HG02642 (cell line): ENCODE data around the gene SRGAP1.
"Not testable (repeated sequence)": the region's sequence is repeated elsewhere in the genome, so short reads cannot be mapped to it uniquely, and the experiment has no call there.

Experiments
- ATAC-seq: cut with Tn5 transposase; IDR thresholded peaks from one replicate; pipeline ENCODE4 v1.9.1; 2021; ENCODE audit warnings: mild to moderate bottlenecking; ENCODE audit not compliant: unreplicated experiment, poor library complexity

Gene SRGAP1

GRCh38 chr12:64027311-64027710, 182.8 kb downstream of the SRGAP1 start:
- no peak for ATAC-seq

GRCh38 chr12:64028541-64028940, 184.0 kb downstream of the SRGAP1 start:
- ATAC-seq: no peak

- ATAC-seq: no peak
Observed at GRCh38 chr12:64029013-64029857, 184.7 kb downstream of the SRGAP1 start.

GRCh38 chr12:64030155-64030554, 185.7 kb downstream of the SRGAP1 start:
- ATAC-seq: no peak

GRCh38 chr12:64034056-64034455, 189.6 kb downstream of the SRGAP1 start:
- ATAC-seq: not testable (repeated sequence)

GRCh38 chr12:64034901-64035576, 190.5 kb downstream of the SRGAP1 start:
- no peak for ATAC-seq

GRCh38 chr12:64036414-64036813, 191.9 kb downstream of the SRGAP1 start:
- ATAC-seq: no peak

GRCh38 chr12:64039281-64039871, 194.9 kb downstream of the SRGAP1 start:
- ATAC-seq: no peak

- no peak for ATAC-seq
Observed at GRCh38 chr12:64042911-64043310, 198.4 kb downstream of the SRGAP1 start.

GRCh38 chr12:64044191-64044590, 199.7 kb downstream of the SRGAP1 start:
- no peak for ATAC-seq

GRCh38 chr12:64051057-64051456, 206.6 kb downstream of the SRGAP1 start:
- ATAC-seq: no peak

GRCh38 chr12:64053117-64053516, 208.6 kb downstream of the SRGAP1 start:
- no peak for ATAC-seq

- no peak for ATAC-seq
Observed at GRCh38 chr12:64054079-64054520, 209.6 kb downstream of the SRGAP1 start.

- no peak for ATAC-seq
Observed at GRCh38 chr12:64056741-64057140, 212.2 kb downstream of the SRGAP1 start.

GRCh38 chr12:64057706-64058105, 213.2 kb downstream of the SRGAP1 start:
- ATAC-seq: no peak

- ATAC-seq: no peak
Observed at GRCh38 chr12:64058541-64059265, 214.2 kb downstream of the SRGAP1 start.

- ATAC-seq: no peak
Observed at GRCh38 chr12:64059685-64060084, 215.2 kb downstream of the SRGAP1 start.

- no peak for ATAC-seq
Observed at GRCh38 chr12:64061868-64062375, 217.4 kb downstream of the SRGAP1 start.

- ATAC-seq: no peak
Observed at GRCh38 chr12:64063121-64063520, 218.6 kb downstream of the SRGAP1 start.

- no peak for ATAC-seq
Observed at GRCh38 chr12:64064240-64064639, 219.7 kb downstream of the SRGAP1 start.
